ENCODE results near the gene KIF18B.

The KIF18B gene

GRCh38 chr17:44875761-44876160 is 71.8 kb downstream of the KIF18B start:
- no peak for DNase-seq (ENCODE audit: low read depth)

Measured in stimulated activated CD8-positive, alpha-beta memory T cell treated with anti-CD3 and anti-CD28 coated beads, Interleukin-15, amount 100 ng/mL, for 1 hour (primary cell).